Astrocyte of the hippocampus (primary cell): ENCODE data around the gene GJA5.
A peak's percentile ranks its signal among the peaks of the same experiment; 100 is the strongest.

Experiments used
- DNase-seq: peaks from one replicate; pipeline ENCODE4 v3.0.0; 2011; ENCODE audit warnings: low read depth, low spot score

The GJA5 gene

DNA sequence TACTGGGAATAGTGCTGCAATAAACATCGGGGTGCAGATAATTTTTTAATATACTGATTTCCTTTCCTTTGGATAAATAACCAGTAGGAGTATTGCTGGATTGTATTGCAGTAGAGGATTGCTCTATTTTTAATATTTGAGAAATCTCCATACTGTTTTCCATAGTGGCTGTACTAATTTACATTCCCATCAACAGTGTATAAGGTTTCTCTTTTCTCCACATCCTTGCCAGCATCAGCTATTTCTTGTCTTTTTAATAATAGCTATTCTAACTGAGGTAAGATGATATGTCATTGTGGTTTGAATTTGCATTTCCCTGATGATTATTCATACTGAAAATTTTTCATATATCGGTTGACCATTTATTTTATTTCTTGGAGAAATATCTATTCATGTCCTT, 31.1 kb downstream of the GJA5 start:
- no peak for DNase-seq

DNA sequence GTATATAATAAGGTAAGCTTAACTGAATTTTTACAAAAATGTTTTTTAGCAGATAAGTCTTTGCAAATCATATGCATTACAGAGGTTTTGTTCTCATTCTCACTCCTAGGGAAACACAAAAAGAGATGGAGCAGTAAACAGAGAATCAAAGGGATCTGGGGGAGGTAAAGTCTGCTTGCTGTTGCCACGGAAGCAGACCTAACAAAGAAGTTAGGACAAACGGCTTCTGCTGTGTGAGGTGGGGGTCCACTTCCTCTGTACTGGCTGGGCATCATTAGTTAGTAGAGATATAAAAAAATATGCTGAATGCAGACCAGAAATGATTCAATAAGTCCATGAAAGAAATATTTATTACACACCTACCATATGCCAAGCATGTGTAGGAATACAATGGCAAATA, 34.2 kb downstream of the GJA5 start:
- no peak for DNase-seq

DNA sequence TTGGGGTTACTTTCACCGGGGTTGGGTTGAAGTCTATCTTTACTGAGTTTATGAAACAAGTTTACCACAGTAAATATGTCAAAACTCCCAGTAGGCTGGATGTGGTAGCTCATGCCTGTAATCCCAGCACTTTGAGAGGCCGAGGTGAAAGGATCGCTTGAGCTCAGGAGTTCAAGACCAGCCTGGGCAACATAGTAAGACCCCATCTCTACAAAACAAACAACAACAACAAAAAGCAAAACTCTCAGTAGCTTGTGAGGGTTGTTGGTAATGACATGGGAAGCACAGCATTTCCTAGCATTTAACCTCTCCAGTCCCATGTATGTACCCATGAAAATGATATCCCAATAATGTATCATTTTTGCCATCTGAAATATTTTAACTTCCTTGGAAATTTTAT, 34.7 kb downstream of the GJA5 start:
- DNase-seq = no peak

GRCh38 chr1:147723691-147724323, 36.6 kb downstream of the GJA5 start:
- DNase-seq = peak; percentile 18

GRCh38 chr1:147722124-147722523, 38.3 kb downstream of the GJA5 start:
- DNase-seq = no peak

DNA sequence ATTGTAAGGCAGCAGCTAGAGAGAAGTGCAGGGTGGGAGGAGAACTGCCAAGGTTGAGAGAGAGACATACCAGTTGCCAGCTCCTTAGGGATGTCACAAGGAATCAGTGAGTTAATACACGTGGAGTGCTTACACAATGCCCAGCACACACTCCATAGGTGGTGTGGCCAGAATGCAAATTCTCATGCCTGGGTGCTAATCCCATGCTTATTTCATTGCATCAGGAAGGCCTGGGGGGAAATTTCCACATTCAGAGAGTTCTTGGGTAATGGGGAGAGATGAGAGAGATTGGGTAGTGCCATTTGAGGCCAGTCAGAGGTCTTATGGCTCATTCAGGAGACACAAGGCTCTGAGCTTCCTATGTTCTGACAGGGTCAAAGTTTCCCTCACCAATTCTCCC, 38.7 kb downstream of the GJA5 start:
- DNase-seq = no peak

- no peak for DNase-seq
Measured at GRCh38 chr1:147720557-147720956, 39.8 kb downstream of the GJA5 start.

GRCh38 chr1:147719711-147720225, 40.6 kb downstream of the GJA5 start:
- no peak for DNase-seq

- no peak for DNase-seq
Measured at GRCh38 chr1:147719029-147719698, 41.2 kb downstream of the GJA5 start.

DNA sequence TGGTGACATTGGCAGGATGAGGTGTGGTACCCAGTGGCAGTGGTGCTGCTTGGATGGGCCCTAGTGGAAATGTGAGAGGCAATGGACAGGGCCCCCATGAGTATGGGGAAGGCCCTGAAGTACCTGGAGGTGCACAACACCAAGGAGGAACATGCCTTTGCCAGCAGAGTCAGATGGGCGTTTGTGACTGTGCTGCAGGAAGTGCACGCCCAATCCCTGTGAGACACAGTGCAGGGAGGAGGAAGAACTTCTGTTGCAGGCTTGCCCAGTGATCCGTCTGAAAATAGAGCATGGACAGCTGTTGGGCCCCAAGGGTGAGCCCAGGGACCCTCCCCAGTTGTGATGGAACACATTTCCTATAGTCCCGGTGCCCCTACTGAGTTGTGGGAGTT, 42.7 kb downstream of the GJA5 start:
- no peak for DNase-seq

DNA sequence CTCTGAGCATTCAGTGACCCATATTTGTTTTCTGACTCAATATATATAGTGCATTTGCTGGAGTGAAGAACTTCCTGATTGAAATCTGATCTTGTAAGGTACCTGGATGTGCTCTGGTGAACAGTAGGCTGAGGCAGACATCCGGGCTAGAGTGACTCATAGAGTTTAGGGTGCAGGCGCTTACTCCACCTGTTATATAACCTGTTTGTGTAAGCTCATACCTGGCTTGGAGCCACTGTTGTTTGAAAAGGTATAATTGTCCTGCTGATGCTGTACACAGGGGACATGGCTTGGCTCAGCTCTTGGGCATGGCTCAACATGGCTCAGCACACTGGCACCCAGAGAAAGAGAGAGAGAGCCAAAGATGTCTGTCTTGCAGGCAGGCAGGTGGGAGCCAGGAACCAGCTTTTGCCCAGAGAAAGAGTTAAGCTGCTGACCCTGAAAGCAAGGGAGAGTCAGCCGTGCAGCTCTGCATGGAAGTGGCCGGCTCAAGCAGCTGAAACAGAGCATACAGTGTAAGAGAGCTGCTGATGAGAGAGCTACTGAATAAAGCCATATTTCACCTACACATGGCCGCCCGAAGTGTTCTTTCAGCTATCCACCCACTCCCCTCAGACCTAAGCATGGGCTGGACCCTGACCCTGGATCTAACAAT, 43.2 kb downstream of the GJA5 start:
- DNase-seq = no peak

- no peak for DNase-seq
Measured at GRCh38 chr1:147712605-147713004, 47.8 kb downstream of the GJA5 start.
